MG63 (cell line): ENCODE measurements around the gene CHAD. TPM values are rescaled to one million over a fixed set of nuclear protein-coding genes. Genes with fewer than 3 reads are reported as not detected.
"Not testable (repeated sequence)": the region's sequence is repeated elsewhere in the genome, so short reads cannot be mapped to it uniquely, and the experiment has no call there.

Experiments
- DNase-seq: peaks from one replicate; pipeline ENCODE4 v3.0.0-alpha.2; 2020
- H3K27me3 ChIP-seq: fragments of 250-450 bp; sonication (Bioruptor Pico); 2 replicates; pipeline ENCODE4 v1.5.1; 2020; ENCODE audit warnings: mild to moderate bottlenecking, moderate library complexity
- H3K36me3 ChIP-seq: fragments of 250-450 bp; sonication (Bioruptor Pico); 2 replicates; pipeline ENCODE4 v1.5.1; 2020; ENCODE audit warnings: mild to moderate bottlenecking, moderate library complexity
- H3K4me3 ChIP-seq: fragments of 250-450 bp; sonication (Bioruptor Pico); 2 replicates; pipeline ENCODE4 v1.5.1; 2020; ENCODE audit warnings: mild to moderate bottlenecking, moderate library complexity
- H3K9me3 ChIP-seq: fragments of 250-450 bp; sonication (Bioruptor Pico); 2 replicates; pipeline ENCODE4 v1.5.1; 2020; ENCODE audit warnings: mild to moderate bottlenecking, moderate library complexity
- total RNA-seq: library from RNA; depleted of rRNA; stranded (reverse); fragments of >200 nt; shearing (Covaris generic); gene quantifications from 2 replicates; pipeline ENCODE4 v1.2.3, GENCODE V29; 2014; ENCODE audit warnings: low replicate concordance

The CHAD gene
- total RNA-seq, 1 experiment from 2014 or later, result not detected

DNA sequence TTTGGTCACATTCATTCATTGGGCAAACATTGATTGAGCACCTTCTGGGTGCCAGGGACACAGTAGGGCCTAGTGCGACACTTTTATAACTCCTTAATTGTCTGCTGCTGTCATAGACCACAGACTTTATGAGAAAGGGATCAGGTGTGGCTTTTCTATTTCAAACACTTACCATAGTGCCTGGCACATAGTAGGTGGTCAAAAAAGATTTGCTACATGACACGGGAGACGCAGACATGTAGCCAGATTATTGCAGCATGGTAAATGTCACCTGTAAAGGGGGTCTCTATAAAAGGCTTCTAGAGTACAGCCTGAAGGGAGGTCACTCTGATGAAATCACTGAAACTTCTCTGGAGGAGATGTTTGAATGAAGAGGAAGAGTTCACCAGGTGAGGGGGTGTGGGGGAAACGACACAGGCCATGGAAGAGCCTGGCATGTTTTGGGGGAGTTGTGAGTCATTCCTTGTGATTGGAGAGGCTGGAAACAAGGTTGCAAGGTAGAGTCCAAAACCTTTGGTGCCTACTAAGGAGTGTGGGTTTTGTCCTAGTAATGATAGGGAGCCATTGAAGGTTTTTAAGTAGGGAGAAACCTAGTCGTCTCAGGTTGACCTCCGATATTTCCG is 11.6 kb upstream of the CHAD start:
- H3K36me3 ChIP-seq, result peaks cover 44% of the 10 kb centered on the region
- no peaks in the 10 kb centered on the region for H3K9me3 ChIP-seq
- H3K4me3 ChIP-seq, result peak overlapping the region; percentile 89; the same call in 1 of the 2 replicates
- no peak for DNase-seq
- H3K27me3 ChIP-seq, result no peaks in the 10 kb centered on the region

- Histone ChIP-seq H3K4me3 (peak overlapping the region; percentile 89), H3K36me3 (peaks cover 38% of the 10 kb centered on the region), H3K27me3 (no peaks in the 10 kb centered on the region), H3K9me3 (no peaks in the 10 kb centered on the region)
- peak; percentile 84 for DNase-seq
Observed at GRCh38 chr17:50479522-50480141, 11.0 kb upstream of the CHAD start.

- Histone ChIP-seq H3K4me3 (peak within 1 kb of the TSS; percentile 89), H3K9me3 (no peaks in the 10 kb centered on the region), H3K27me3 (no peaks in the 10 kb centered on the region), H3K36me3 (peaks cover 29% of the 10 kb centered on the region)
- peak; percentile 92 for DNase-seq
Observed at GRCh38 chr17:50478391-50479381, 10.0 kb upstream of the CHAD start, which contains the start of gene RSAD1. Gene RSAD1, plus strand, starts transcription at chr17:50478860. Its CDS starts 25 bp downstream, at chr17:50478885.

DNA sequence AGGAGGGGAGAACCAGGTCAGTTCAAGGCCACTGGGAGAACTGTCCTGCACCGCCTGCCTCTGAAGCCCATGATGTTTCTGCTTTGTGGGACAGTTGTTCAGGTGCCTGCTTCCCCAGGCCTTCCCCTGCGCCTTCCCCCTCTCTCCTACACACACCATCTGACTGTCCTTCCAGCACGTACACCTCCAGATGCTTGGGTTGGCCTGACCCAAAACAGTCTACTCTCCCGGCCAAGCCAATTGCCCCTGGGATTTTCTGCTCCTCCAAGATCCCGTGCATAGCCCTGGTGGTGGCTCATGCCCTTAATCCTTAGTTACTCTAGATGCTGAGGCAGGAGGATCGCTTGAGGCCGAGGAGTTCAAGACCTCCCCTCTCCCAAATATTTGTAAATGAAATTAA is 9.3 kb upstream of the CHAD start:
- DNase-seq, result no peak
- Histone ChIP-seq H3K4me3 (peak overlapping the region; percentile 89), H3K36me3 (peaks cover 23% of the 10 kb centered on the region), H3K27me3 (no peaks in the 10 kb centered on the region), H3K9me3 (no peaks in the 10 kb centered on the region)

DNA sequence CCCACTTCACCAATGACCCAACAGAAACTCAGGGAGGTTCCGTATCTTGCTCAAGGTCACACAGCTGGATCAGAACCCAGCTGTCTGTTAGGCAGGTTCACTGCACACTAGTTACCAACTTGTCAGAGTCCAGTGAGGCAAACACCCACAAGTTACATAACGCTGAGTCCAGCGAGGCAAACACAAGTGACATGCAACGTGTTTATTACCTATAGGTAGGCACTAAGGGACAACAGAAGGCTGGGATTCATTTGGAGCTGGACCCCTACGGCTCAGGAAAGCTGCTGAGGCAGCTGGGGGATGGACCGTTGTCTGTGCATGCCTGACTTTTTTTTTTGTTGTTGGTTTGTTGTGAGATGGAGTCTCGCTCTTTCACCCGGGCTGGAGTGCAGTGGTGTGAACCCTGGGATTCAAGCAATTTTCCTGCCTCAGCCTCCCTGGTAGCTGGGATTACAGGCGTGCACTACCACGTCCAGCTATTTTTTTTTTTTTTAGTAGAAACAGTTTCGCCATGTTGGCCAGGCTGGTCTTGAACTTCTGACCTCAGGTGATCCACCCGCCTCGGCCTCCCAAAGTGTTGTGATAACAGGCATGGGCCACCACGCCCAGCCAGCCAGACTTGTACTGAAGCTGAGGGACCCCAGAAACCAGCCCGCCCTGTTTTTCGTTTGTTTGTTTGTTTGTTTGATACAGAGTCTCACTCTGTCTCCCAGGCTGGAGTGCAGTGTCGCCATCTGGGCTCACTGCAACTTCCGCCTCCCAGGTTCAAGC is 8.1 kb upstream of the CHAD start:
- no peaks in the 10 kb centered on the region for H3K9me3 ChIP-seq
- DNase-seq, result no peak
- H3K4me3 ChIP-seq, result no peak overlapping the region
- peaks cover 15% of the 10 kb centered on the region for H3K36me3 ChIP-seq
- H3K27me3 ChIP-seq, result no peaks in the 10 kb centered on the region

GRCh38 chr17:50475775-50476544 is 7.3 kb upstream of the CHAD start:
- DNase-seq, result not testable (repeated sequence)

DNA sequence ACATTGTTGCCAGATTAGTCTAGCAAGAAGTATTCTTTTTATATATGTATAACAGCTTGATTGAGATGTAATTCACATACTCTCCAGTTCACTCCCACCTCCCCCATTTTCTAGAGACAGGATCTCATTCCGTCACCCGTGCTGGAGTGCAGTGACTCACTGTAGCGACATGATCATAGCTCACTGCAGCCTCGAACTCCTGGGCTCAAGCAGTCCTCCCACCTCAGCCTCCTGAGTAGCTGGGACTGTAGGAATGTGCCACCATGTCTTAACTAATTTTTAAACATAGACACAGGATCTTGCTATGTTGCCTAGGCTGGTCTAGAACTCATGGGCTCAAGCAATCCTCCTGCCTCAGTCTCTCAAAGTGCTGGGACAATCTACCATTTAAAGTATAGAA is 6.7 kb upstream of the CHAD start:
- Histone ChIP-seq H3K27me3 (no peaks in the 10 kb centered on the region), H3K36me3 (peaks cover 9% of the 10 kb centered on the region), H3K4me3 (no peak overlapping the region), H3K9me3 (no peaks in the 10 kb centered on the region)
- DNase-seq, result no peak

More at GRCh38 chr17:50475775-50476544, 7.3 kb upstream of the CHAD start:
- peaks cover 13% of the 10 kb centered on the region for H3K36me3 ChIP-seq
- not testable (repeated sequence) for H3K4me3 ChIP-seq, H3K9me3 ChIP-seq, H3K27me3 ChIP-seq

- H3K4me3 ChIP-seq, result no peak overlapping the region
- H3K36me3 ChIP-seq, result peaks cover under 1% of the 10 kb centered on the region
- no peaks in the 10 kb centered on the region for H3K27me3 ChIP-seq
- no peak for DNase-seq
- no peaks in the 10 kb centered on the region for H3K9me3 ChIP-seq
Observed at GRCh38 chr17:50474523-50474922, 5.8 kb upstream of the CHAD start.

DNA sequence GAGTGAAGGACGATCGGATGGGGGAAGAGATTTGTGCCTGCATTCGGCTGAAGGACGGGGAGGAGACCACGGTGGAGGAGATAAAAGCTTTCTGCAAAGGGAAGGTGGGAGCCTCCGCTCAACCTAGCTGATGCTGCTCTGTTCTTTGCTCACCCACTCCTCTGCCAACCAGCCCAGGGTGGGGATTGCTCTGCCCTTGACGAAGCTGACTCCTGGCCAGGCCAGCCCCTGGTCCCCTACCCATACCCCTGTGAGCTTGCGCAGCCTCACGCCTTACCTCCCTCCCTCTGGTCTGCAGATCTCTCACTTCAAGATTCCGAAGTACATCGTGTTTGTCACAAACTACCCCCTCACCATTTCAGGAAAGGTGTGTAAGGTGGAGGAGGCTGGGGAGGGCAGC is 5.2 kb upstream of the CHAD start:
- Histone ChIP-seq H3K36me3 (no peaks in the 10 kb centered on the region; the same call in none of the 2 replicates), H3K4me3 (no peak overlapping the region), H3K9me3 (no peaks in the 10 kb centered on the region), H3K27me3 (no peaks in the 10 kb centered on the region)
- DNase-seq, result no peak

- H3K9me3 ChIP-seq, result not testable (repeated sequence)
Observed at GRCh38 chr17:50472761-50473161, 4.1 kb upstream of the CHAD start.

GRCh38 chr17:50472286-50472685 is 3.6 kb upstream of the CHAD start:
- no peak for DNase-seq
- Histone ChIP-seq H3K4me3 (no peak overlapping the region), H3K36me3 (no peaks in the 10 kb centered on the region; the same call in none of the 2 replicates), H3K27me3 (no peaks in the 10 kb centered on the region), H3K9me3 (no peaks in the 10 kb centered on the region)

More at GRCh38 chr17:50472761-50473161, 4.1 kb upstream of the CHAD start:
- not testable (repeated sequence) for H3K27me3 ChIP-seq, H3K36me3 ChIP-seq, H3K4me3 ChIP-seq
- peak; percentile 35 for DNase-seq

- Histone ChIP-seq H3K9me3 (no peaks in the 10 kb centered on the region), H3K27me3 (no peaks in the 10 kb centered on the region), H3K4me3 (no peak overlapping the region), H3K36me3 (no peaks in the 10 kb centered on the region; the same call in none of the 2 replicates)
- DNase-seq, result no peak
Observed at GRCh38 chr17:50471009-50471905, 2.6 kb upstream of the CHAD start.

GRCh38 chr17:50470426-50470825 is 1.7 kb upstream of the CHAD start:
- no peaks in the 10 kb centered on the region for H3K9me3 ChIP-seq
- no peak for DNase-seq
- no peaks in the 10 kb centered on the region for H3K27me3 ChIP-seq
- no peak overlapping the region for H3K4me3 ChIP-seq
- no peaks in the 10 kb centered on the region; the same call in none of the 2 replicates for H3K36me3 ChIP-seq

GRCh38 chr17:50469671-50470305 is 1.1 kb upstream of the CHAD start:
- DNase-seq, result no peak
- Histone ChIP-seq H3K27me3 (no peaks in the 10 kb centered on the region), H3K9me3 (no peaks in the 10 kb centered on the region), H3K36me3 (no peaks in the 10 kb centered on the region; the same call in 1 of the 2 replicates), H3K4me3 (no peak overlapping the region)
